PFSK-1 (cell line): ENCODE results near the gene SLC12A6.

ENCODE experiments used
- FOXP2 ChIP-seq: optimal IDR thresholded peaks from 2 replicates; pipeline ENCODE3; 2011; ENCODE audit warnings: borderline replicate concordance, control low read depth, inconsistent platforms; ENCODE audit not compliant: insufficient read depth; ENCODE audit errors: extremely low read length, extremely low read depth
- POLR2AphosphoS5 ChIP-seq: IDR thresholded peaks from 2 replicates; pipeline ENCODE4 v1.6.1; 2012; ENCODE audit warnings: low read depth, mild to moderate bottlenecking, control low read depth, low read length, moderate library complexity
- REST ChIP-seq, 2 experiments: IDR thresholded peaks; 2 replicates each; pipeline versions ENCODE4 v1.6.1 to v1.8.0; 2011 to 2012; ENCODE audit warnings: low read depth in 2 of 2, low read length in 2 of 2, control low read depth in 1 of 2, inconsistent platforms in 1 of 2, mild to moderate bottlenecking in 1 of 2, moderate library complexity in 1 of 2; ENCODE audit not compliant: insufficient read depth in 1 of 2
- SIN3A ChIP-seq: IDR thresholded peaks from 2 replicates; pipeline ENCODE4 v1.6.1; 2012; ENCODE audit warnings: mild to moderate bottlenecking, low read length, moderate library complexity, borderline replicate concordance; ENCODE audit not compliant: insufficient read depth
- TAF1 ChIP-seq: IDR thresholded peaks from 2 replicates; pipeline ENCODE4 v1.6.1; 2012; ENCODE audit warnings: low read length, control low read depth, borderline replicate concordance; ENCODE audit not compliant: insufficient read depth

SLC12A6 gene

DNA sequence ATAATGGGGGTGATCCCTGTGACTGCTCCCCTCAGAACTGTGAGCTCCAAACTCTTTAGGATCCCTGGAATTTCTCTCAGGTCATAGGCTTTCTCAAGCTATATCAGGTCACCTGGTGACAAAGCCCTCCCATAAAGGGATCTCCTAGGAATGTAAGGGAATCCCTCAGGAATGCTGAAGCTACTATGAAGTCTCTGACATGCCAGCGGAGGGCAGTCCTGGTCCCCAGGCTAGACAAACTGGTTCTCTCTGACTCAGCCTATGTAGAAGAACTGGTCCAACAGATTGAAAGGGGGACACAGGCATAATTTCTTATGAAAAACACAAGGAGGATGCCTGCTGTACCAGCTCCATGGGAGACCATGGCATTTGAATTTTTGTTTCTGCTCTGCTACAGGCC, 22.7 kb upstream of the SLC12A6 start:
- TF ChIP-seq REST (IDR thresholded peaks at IDR 0.05; ENCODE audit: insufficient read depth in 1 of 2, low read depth in 2 of 2, low read length in 2 of 2) (no peak), POLR2AphosphoS5 (no peak), FOXP2 (no peak), TAF1 (no peak), SIN3A (no peak)

GRCh38 chr15:34359416-34359815, 21.8 kb upstream of the SLC12A6 start:
- TF ChIP-seq FOXP2 (no peak), POLR2AphosphoS5 (no peak), TAF1 (no peak), SIN3A (no peak), REST (IDR thresholded peaks at IDR 0.05; ENCODE audit: insufficient read depth in 1 of 2, low read depth in 2 of 2, low read length in 2 of 2) (no peak)

DNA sequence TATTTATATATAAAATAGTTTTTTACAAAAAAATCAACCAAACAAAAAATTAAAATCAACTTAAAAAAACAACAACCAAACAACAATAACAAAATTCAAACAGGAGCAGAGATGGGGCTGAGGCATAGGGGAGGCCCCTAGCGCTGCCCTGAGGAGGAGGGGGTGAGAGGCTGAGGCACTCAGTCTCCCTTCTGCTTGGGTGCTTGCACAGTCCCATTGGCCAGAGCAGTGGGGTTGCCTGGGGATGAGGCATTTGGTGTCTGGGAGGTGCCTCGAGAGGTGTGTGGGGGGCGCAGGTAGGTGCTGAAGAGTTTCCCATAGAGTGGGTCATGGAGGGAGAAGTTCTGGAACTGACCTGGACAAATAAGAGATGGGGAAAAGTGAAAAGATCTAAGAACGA, 21.4 kb upstream of the SLC12A6 start:
- TF ChIP-seq TAF1 (no peak), FOXP2 (no peak), SIN3A (no peak), REST (IDR thresholded peaks at IDR 0.05; ENCODE audit: insufficient read depth in 1 of 2, low read depth in 2 of 2, low read length in 2 of 2) (no peak), POLR2AphosphoS5 (no peak)

DNA sequence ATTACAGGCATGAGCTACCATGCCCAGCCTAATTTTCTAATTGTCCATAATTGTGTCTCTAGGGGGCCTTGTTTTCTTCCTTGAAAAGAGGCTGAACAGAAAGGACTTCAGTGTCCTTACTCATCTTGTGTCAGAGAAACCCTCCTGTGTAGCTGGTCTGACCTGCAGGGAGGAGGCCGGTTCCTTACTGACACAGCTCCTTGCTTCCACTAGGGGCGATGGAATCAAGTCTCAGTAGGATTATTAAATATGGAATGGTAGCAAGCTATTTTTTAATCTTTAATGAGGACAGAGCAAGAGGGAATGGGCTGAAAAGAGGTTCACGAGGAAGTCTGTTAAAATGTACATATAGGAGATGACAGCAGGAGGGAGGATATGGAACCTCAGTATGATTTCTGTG, 20.8 kb upstream of the SLC12A6 start:
- TF ChIP-seq TAF1: no peak
- TF ChIP-seq POLR2AphosphoS5: no peak
- TF ChIP-seq SIN3A: no peak
- TF ChIP-seq REST (IDR thresholded peaks at IDR 0.05; ENCODE audit: insufficient read depth in 1 of 2, low read depth in 2 of 2, low read length in 2 of 2): no peak
- TF ChIP-seq FOXP2: no peak

DNA sequence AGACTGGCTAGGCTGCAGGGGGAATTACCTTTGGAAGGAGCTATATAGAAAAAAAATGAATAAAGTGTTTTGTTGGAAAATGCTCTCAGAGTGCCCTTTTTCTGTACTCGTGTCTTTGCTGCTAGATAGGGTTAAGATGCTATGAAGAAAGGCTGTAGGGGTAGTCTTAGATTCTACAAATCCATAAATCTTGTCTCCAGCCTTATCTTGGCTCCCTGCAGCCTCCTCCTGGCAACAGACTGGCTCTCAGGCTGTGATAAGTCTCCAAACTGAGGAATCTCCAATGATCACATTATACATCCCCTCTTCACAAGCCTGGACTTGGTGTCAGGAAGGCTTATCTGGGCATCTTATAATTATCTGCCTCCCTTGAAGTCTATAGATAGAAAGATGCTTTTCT, 20.1 kb upstream of the SLC12A6 start:
- TF ChIP-seq POLR2AphosphoS5 (no peak), REST (IDR thresholded peaks at IDR 0.05; ENCODE audit: insufficient read depth in 1 of 2, low read depth in 2 of 2, low read length in 2 of 2) (no peak), FOXP2 (no peak), SIN3A (no peak), TAF1 (no peak)
